NOMO-1 (cell line): Measurements from ENCODE around the gene CHAT.

Experiments
- DNase-seq, 2 experiments: peaks; one replicate each; lab custom pipeline; 2025; ENCODE audit not compliant: unreplicated experiment in 2 of 2; lab: John Stamatoyannopoulos, UW

The CHAT gene

GRCh38 chr10:49611816-49612512 lies 1.9 kb upstream of the CHAT start:
- no peak for DNase-seq

GRCh38 chr10:49612513-49613164 lies 1.2 kb upstream of the CHAT start:
- no peak for DNase-seq

- no peak for DNase-seq
These were observed 514 bp upstream of the CHAT start for GRCh38 chr10:49613165-49613881.

GRCh38 chr10:49614242-49615198 lies 683 bp downstream of the CHAT start:
- DNase-seq = no peak

GRCh38 chr10:49615213-49615612 lies 1.4 kb downstream of the CHAT start:
- DNase-seq = no peak

GRCh38 chr10:49615721-49616120 lies 1.9 kb downstream of the CHAT start:
- no peak for DNase-seq

GRCh38 chr10:49616421-49617101 lies 2.7 kb downstream of the CHAT start:
- DNase-seq = no peak

- no peak for DNase-seq
These were observed 3.5 kb downstream of the CHAT start for GRCh38 chr10:49617121-49618020.

- no peak for DNase-seq
These were observed 5.0 kb downstream of the CHAT start for GRCh38 chr10:49618821-49619220.

GRCh38 chr10:49619613-49620012 lies 5.8 kb downstream of the CHAT start:
- no peak for DNase-seq

- no peak for DNase-seq
These were observed 6.5 kb downstream of the CHAT start for GRCh38 chr10:49620286-49620810.

GRCh38 chr10:49620841-49621378 lies 7.1 kb downstream of the CHAT start:
- no peak for DNase-seq

- DNase-seq = no peak
These were observed 7.7 kb downstream of the CHAT start for GRCh38 chr10:49621561-49621960.

- no peak for DNase-seq
These were observed 8.9 kb downstream of the CHAT start for GRCh38 chr10:49622426-49623425.

GRCh38 chr10:49624629-49625028 lies 10.8 kb downstream of the CHAT start:
- no peak for DNase-seq

GRCh38 chr10:49625411-49625810 lies 11.6 kb downstream of the CHAT start:
- no peak for DNase-seq

GRCh38 chr10:49627038-49627437 lies 13.2 kb downstream of the CHAT start:
- DNase-seq = no peak
